ENCODE data around the gene MMP24OS. TPM values are rescaled to one million over a fixed set of nuclear protein-coding genes. Genes with fewer than 3 reads are reported as not detected.

Gene MMP24OS
- total RNA-seq, 1 donor from 2014 or later = 59.1 TPM

GRCh38 chr20:35304956-35305355 lies 27.0 kb upstream of the MMP24OS start:
- Mint-ChIP-seq H3K9me3 (ENCODE audit: low read depth) (no peaks in the 10 kb centered on the region), H3K4me3 (ENCODE audit: low read depth) (no peak overlapping the region), H3K36me3 (ENCODE audit: insufficient read depth) (no peaks in the 10 kb centered on the region), H3K4me1 (ENCODE audit: low read depth) (peaks cover 18% of the 10 kb centered on the region), H3K27me3 (peaks cover under 1% of the 10 kb centered on the region), H3K27ac (no peak overlapping the region)
- no peak for TF ChIP-seq CTCF (IDR thresholded peaks at IDR 0.05; ENCODE audit: unreplicated experiment)
- no peak for DNase-seq (ENCODE audit: low spot score, unreplicated experiment)

GRCh38 chr20:35303735-35304491 lies 26.0 kb upstream of the MMP24OS start:
- H3K27ac Mint-ChIP-seq = no peak overlapping the region
- no peaks in the 10 kb centered on the region for H3K9me3 Mint-ChIP-seq (ENCODE audit: low read depth)
- DNase-seq (ENCODE audit: low spot score, unreplicated experiment) = peak; percentile 72
- no peaks in the 10 kb centered on the region for H3K36me3 Mint-ChIP-seq (ENCODE audit: insufficient read depth)
- peaks cover 17% of the 10 kb centered on the region for H3K4me1 Mint-ChIP-seq (ENCODE audit: low read depth)
- H3K4me3 Mint-ChIP-seq (ENCODE audit: low read depth) = no peak overlapping the region
- peaks cover 6% of the 10 kb centered on the region for H3K27me3 Mint-ChIP-seq
- TF ChIP-seq CTCF (IDR thresholded peaks at IDR 0.05; ENCODE audit: unreplicated experiment) = peak; percentile 91

- H3K4me3 Mint-ChIP-seq (ENCODE audit: low read depth) = no peak overlapping the region
- H3K27ac Mint-ChIP-seq = no peak overlapping the region
- no peaks in the 10 kb centered on the region for H3K9me3 Mint-ChIP-seq (ENCODE audit: low read depth)
- peaks cover 12% of the 10 kb centered on the region for H3K27me3 Mint-ChIP-seq
- no peak for TF ChIP-seq CTCF (IDR thresholded peaks at IDR 0.05; ENCODE audit: unreplicated experiment)
- peaks cover 17% of the 10 kb centered on the region for H3K4me1 Mint-ChIP-seq (ENCODE audit: low read depth)
- no peaks in the 10 kb centered on the region for H3K36me3 Mint-ChIP-seq (ENCODE audit: insufficient read depth)
- DNase-seq (ENCODE audit: low spot score, unreplicated experiment) = no peak
Observed at GRCh38 chr20:35303382-35303734, 25.4 kb upstream of the MMP24OS start.

- Mint-ChIP-seq H3K27ac (peak overlapping the region; percentile 29), H3K27me3 (peaks cover 13% of the 10 kb centered on the region), H3K9me3 (ENCODE audit: low read depth) (no peaks in the 10 kb centered on the region), H3K4me1 (ENCODE audit: low read depth) (peaks cover 17% of the 10 kb centered on the region), H3K4me3 (ENCODE audit: low read depth) (no peak overlapping the region), H3K36me3 (ENCODE audit: insufficient read depth) (no peaks in the 10 kb centered on the region)
- DNase-seq (ENCODE audit: low spot score, unreplicated experiment) = no peak
- TF ChIP-seq CTCF (IDR thresholded peaks at IDR 0.05; ENCODE audit: unreplicated experiment) = no peak
Observed at GRCh38 chr20:35302421-35303335, 24.8 kb upstream of the MMP24OS start.

GRCh38 chr20:35301426-35301825 lies 23.5 kb upstream of the MMP24OS start:
- Mint-ChIP-seq H3K9me3 (ENCODE audit: low read depth) (no peaks in the 10 kb centered on the region), H3K36me3 (ENCODE audit: insufficient read depth) (no peaks in the 10 kb centered on the region), H3K27ac (no peak overlapping the region), H3K27me3 (peaks cover 18% of the 10 kb centered on the region), H3K4me3 (ENCODE audit: low read depth) (no peak overlapping the region), H3K4me1 (ENCODE audit: low read depth) (peaks cover 17% of the 10 kb centered on the region)
- no peak for DNase-seq (ENCODE audit: low spot score, unreplicated experiment)
- TF ChIP-seq CTCF (IDR thresholded peaks at IDR 0.05; ENCODE audit: unreplicated experiment) = no peak
